COLO668 (cell line): ENCODE measurements around the gene COL2A1.

ENCODE experiments used
- DNase-seq: peaks from one replicate; lab custom pipeline; 2025; ENCODE audit not compliant: unreplicated experiment; lab: John Stamatoyannopoulos, UW

Gene COL2A1

DNA sequence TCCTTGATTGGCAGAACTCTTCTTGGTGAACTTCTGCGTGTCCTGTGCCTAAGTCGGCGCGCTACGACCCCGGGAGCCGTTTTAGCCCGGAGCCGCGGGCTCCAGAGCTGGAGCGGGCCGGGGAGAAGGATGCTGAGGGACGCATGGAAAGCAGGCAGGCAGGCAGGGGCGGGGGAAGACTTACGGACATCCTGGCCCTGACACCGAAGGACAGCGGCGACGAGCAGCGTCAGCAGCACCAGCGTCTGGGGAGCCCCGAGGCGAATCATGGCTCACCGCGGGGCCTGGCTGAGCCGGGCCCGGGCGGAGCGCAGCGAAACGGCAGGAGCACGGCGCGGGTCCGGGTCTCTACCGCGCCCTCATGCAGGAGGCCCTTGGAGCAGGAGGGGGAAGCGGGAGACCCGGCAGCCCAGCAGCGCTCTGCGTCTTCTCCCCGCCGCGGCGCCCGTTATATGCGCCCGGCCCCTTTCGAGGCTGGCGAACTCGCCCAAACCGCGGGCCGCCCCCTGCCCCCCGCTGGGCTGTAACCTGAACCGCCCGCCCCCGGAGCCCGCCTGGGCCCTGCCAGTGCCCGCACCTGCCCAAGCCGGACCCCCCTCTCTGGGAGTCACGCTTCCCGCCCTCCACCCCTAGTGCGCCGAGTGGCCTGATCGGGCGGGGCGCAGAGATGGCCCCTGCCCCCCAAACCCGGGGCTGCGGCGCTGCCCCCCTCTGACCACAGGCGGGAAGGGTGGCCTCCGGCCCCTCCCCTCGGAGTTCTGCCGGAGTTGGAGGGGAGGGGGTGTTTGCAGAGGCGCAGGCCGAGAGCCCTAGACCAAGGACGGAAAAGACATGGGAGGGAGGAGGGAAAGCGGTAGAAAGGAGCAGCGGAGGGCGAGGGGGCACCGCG is at the start of gene COL2A1:
Gene COL2A1 (minus strand): TSS at position 424 of the 889 bp plus-strand sequence. CDS start 155 bp downstream, at position 269.
- peak; percentile 30 for DNase-seq

DNA sequence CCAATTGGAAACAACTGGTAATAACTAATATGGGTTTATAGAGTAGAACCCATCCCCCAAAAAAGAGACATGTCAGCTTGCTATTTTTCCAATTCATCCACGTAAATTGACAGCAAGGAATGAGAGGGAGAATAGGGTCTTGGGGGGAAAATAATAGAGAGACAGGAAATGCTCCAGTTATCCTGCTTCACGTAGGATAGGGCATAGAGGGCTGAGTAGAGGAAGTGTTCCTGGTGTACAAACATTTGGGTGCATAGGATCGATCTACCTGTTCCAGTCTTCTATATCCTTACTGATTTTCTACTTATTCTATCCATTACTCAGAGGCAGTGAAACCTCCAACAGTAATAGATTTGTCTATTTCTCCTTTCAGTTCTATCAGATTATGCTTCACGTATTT is 49.6 kb upstream of the COL2A1 start:
- no peak for DNase-seq

DNA sequence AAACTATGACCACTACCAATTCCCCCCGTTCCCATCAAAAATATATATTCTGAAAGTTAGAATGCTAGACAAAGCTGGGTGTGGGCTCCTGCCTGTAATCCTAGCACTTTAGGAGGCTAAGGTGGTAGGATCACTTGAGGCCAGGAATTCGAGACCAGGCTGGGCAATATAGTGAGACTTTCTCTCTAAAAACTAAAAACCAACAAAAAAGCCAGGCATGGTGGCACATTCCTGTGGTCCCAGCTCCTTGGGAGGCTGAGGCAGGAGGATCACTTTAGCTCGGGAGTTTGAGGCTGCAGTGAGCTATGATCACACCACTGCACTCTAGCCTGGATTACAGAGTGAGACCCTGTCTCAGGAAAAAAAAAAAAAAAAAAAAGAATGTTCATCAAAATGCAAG is 48.8 kb upstream of the COL2A1 start:
- no peak for DNase-seq

DNA sequence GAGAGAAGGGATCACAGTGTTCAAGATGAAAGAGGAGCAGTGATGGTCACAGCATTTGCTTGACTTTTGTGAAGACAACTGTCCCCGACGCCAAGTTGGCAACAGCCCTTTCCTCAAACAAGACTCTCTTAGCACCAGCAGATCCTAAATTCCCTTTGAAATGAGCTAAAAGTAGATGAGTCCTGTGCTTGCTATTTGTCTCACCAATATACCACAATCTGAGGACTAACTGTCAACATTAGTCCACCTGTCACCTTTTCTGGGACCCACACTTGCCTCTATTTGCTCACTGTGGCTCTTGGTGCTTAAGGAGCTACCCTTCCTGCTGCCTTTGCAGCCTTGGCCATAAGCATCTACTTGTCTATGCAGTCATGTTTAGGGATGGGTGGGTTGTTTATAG is 47.4 kb upstream of the COL2A1 start:
- DNase-seq = no peak

DNA sequence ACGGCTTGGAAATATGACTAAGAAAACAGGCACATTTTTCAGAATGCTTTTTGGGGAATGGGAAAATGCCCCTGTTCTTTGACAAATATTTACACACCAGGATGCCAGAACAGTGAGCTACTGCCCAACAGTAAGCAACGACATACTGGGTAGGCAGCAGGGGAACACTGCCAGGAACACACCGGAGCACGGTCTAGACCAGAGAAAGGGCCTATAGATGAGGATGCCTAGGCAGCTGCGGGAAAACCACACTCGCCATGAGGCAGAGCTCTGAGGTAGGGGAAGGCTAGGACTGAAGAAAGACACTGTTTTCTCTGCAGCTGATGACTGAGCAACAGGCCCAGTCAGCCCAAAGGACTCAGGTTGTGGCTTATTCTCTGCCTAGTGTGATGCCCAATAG is 45.9 kb upstream of the COL2A1 start:
- no peak for DNase-seq

DNA sequence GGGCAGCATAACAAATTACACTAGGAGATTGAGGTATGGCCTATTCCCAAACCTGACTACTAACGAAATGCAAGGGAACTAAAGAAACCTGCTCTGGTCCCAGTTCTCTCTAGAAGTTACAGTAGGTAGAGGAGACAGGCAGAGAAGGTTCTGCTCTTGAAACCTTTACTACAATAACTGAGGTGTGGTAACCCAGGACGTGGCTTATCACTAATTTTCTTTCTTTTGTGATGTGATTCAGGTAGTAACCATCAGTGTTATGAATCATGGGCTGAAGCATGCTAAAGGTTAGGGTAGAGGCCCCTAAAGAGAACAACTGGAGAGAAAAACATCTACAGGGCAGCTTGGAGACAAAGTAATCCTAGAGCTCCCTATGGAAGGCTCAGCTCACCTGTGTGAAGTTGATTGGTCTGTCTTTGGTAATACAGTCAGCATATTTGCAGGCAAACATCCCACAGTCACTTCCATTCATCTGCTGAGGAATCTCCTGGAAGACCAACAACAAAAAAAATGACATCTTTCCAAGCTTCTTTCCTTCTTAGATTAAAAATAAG is 41.8 kb upstream of the COL2A1 start:
- DNase-seq = no peak

DNA sequence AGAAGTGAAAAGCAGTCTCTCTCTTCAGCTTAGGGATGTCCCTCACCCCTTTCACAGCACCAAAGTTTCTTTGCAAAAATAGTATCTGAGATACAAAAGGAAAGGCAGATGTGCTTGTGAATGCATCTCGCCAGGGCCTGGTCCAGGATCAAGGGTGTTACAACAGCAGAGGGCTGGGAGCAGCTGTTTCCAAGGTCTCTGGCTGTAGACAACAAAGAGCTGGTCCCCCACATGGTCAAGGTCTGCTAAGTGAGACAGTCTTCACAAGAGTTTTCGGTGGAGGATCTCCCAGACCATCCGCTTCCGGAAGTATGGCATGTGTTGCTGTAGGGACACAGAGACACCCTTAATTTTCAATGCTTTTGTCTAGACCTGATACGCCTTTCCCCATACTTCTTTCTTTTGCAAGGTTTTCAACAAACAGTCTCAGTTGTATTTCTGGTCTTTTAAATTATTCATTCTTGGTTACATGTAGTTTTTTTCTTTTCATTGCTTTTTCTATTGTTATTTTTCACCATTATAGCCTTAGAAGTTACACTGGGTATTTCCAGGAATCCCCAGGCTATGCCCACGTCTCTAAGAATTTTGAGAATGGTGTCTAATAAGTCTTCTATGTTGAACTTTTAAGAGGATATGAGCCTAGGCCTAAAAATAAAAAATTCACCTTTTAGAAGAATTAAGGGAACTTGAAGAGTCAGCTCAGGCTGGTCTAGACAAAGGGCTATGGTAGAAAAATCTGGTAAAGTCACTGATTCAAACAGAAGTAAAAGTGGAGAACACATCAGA is 41.0 kb upstream of the COL2A1 start:
- no peak for DNase-seq

DNA sequence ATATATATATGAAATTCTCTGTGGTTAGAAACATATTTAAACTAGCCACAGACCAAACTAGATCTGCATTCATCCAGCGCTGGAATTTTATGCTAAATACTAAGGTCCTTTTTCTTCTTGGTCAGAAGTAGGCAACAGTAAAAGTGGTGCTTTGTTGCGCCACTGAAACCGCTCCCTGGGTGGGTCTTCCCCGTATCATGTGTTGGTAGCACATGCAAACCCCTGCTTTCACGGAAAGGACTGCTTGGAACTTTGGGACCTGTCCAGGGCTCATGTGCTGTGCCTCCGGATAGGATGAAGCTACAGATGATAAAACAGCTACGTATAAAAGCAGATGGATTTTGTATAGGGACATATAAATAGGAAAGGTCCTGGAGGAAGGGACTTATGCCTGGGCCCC is 40.1 kb upstream of the COL2A1 start:
- no peak for DNase-seq

DNA sequence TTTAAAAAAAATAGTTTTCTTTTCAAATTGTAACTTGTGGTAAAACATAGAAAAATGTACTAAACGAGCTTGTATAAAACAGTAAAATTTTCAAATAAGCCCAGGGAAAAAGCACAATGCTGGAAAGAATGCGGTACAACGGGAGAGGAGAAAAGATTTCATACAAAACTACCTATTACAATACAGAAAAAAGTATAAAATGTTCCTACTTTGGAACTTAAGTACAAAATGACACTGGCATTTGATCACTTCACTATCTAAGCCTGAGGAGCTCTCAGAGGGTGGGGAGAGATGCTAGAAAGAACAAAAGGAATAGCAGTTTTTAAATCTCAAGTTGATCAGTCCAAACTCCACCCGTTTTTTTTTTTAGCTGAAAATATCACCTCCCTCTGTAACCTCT is 39.5 kb upstream of the COL2A1 start:
- DNase-seq = no peak

DNA sequence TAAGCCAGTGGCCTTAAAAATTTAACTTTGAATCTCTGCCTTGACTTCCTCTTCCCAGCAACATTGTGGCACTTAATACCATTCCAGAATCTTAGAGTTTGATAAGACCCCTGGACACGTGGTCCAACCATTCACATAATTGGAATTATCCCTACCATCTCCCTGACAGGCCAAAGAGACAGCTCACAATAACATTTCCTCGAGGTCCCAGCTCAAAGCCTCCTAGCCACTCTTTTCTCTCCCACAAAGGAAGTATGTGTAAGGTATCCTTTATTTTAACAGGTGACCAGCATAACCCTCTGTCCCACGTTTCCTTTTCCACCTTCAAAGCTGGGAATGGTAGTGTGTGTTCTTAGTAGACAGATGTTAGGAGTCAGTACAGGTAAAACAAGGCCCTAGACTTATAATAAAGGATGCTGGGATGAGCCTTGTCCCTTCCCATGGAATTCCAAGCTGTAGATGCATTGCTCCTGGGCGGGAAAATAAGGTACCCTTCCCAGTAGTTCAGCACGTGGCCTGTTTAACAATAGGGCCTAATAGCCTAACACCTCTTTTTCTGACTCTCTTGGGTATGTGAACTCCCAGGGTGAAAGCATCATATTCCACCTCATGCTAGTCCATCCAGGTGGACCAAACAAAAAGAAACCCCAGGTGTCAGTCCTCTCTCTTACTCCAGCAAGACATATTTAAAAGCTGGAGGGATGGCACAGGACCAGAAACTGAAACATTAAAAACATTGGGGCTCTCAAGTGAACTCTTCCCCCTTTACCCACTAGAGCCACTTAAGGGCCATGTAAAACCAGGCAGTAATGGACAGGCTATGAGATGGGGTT is 37.5 kb upstream of the COL2A1 start:
- DNase-seq = no peak

DNA sequence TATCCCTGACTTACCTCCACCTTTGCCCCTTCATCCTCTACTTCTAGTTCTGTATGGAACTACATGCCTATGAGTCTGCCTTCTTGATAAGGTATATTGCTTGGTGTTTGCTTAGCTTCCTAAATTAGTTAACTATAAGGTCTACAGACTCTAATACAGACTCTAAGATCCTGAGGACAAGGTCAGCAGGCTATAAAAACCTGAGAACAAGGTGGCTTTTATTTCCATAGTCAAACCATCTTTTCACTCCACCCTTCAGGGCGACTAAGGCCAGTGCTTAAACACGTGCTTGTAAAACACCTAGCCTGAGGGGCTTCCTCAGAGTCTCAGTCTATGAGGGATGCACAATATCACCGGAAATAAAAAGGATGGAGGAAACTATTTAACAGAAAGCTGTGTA is 36.1 kb upstream of the COL2A1 start:
- no peak for DNase-seq

DNA sequence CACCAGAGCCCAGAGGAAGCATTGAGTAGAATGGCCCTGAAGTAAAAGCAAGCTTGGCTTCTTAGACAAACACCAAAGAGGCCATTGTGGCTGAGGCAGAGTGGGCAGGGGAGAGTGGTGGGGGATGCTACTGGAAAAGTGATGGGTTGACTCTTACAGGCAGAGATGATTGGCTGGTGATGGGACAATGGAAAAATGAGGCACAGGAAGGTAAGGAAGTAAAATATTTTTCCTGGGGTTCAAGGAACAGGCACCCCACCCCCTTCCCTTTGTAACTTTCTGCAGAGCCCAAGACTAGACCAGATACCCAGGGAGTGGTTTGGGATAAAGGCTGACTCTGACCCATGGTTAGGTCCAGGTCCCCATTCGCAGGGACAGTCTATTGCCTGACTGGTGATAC is 34.9 kb upstream of the COL2A1 start:
- DNase-seq = no peak

DNA sequence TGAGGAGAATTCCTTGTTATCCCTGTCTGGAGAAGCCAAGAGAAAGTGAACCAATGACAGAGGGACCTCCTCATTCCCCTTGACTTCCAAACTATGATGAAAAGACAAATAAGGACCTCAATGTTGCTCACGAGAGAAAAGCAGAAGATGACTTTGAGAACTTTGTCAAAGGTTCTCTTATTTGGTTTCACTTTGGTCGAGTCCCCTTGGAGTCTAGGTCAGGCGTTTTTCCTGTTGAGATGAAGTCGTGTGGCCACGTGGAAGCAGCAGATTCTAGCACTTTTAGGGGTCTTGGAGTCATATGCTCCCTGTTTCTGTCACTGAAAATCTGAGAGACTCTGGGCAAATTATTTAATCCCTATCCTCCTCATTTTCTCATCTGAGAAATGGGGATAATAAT is 33.8 kb upstream of the COL2A1 start:
- DNase-seq = no peak

DNA sequence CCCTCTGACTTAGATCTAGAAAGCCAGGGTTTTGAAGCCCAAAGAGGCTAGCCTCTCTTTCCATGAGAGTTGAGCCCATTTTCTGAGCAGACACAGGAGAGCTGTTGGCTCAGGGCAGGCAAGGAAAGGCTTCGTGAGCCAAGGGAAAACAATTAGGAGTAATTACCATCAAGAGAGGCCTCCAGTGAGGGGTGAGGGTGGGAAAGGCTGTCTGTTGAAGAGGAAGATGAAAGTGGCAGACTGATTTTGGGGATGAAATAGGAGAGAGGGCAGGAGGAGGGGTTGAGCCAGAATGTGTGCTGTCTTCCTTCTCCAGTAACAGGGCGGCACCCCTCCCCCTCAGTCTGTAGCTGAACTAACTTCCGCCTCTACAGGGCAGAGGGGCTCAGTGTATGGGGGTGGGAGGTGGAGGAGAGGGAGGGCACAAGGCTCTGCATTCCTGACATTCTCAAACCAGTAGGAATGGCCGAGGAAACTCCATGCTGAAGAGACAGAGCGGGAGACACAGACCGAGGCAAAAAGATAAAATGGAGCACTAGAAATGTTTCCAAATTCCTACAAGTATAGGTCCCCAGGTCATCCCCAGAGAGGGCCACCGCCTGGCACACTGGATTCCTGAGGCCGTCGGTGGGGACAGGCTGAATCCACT is 33.1 kb upstream of the COL2A1 start:
- no peak for DNase-seq

DNA sequence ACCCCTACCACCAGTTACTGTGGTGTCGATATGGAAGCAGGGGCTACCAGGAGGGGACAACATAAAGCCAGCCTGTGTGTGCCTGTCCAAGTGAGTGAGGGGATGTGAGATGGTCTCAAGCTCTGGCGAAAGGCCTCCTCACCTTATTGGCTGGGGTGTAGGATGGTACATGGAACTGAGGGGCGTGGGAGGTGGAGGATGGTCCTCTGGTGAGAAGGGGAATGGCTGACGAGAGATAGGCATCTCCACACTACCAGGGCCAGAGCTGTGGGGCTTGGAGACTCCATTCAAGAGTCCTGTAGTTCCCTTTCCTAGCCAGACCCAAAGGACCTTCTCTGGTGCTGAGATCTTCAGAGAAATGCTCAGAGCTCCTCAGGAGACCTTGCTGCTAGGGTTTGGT is 32.5 kb upstream of the COL2A1 start:
- no peak for DNase-seq

DNA sequence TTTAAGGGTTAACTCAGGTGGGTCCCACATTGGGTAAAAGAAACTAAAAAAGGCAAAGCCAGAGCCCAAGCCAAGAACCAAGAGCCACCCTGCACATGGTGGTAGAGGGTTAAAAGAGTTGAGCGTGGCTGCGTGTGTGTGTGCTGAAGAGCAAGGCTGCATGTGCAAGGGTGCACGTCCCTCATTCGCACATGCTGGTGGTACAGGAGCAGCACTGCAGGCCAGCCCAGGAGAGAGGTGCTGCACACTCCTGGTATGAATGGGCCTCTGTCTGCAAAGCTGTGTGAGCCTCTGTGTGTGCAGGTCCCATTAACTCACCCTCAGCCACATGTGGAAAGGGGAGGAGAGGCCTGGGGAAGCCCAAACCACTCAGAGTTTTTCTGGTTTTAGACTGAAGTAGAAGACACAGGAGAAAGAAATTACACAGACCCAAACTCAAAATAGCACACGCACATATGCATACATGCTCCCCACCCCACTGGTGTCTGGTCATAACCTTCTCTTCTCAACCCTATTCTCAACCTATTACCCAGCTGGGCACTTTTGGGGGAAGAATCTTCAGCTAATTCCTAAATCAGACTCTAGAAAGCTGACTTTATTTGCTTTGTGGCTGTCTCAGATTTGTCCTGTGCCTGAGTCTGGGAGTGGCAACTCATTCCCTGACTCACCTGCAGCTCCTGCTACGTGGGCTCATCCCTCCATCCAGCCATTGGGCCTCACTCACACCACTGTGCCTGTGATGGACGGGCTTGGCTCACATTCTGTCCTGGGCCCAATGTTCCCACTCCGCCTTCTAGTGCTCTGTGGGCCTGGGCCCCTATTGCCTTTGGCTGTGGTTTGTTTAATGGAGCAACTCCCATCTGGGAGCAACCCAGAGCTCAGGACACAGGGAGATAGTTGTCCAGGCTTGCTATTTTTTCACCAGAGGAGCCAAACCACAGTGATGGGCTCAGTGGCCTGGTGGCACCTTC is 30.8 kb upstream of the COL2A1 start:
- no peak for DNase-seq

DNA sequence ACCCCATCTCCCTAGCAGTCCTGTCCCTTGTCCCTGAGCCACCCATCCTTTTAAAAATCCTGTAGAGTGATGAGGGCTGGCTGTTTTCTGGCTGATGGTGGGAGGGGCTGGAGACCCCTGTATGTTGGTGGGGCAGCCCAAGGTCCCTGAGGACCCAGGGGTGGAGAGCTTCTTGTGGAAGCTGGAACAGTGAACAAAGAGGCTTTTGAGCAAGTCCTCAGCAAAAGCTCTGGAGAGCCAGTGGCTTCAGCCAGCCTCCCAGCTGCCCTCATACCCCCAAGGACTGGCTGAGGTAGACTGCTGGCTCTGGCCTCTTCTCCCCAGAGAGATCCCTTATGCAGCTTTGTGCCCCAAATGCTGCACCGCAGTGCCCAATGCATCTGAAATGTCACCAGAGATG is 29.2 kb upstream of the COL2A1 start:
- DNase-seq = no peak

DNA sequence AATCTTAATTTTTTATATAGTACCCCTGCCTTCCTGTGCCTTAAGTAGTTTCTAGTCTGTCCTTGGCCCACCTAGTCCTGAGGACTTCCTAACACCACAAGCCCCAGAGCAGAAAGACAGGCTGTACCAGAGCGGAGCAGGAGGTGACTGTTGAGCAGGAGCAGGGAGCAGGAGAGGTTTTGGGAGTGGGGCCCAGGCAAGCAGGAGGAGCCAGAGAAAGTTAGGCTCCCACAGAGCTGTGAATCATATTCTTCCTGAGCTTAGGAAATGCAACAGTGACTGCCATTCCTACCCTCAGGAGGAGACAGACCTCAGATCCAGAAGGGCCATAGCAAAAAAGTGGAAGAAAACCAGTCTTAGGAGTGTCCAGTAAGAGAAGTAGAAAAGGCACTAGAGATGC is 28.3 kb upstream of the COL2A1 start:
- DNase-seq = no peak

DNA sequence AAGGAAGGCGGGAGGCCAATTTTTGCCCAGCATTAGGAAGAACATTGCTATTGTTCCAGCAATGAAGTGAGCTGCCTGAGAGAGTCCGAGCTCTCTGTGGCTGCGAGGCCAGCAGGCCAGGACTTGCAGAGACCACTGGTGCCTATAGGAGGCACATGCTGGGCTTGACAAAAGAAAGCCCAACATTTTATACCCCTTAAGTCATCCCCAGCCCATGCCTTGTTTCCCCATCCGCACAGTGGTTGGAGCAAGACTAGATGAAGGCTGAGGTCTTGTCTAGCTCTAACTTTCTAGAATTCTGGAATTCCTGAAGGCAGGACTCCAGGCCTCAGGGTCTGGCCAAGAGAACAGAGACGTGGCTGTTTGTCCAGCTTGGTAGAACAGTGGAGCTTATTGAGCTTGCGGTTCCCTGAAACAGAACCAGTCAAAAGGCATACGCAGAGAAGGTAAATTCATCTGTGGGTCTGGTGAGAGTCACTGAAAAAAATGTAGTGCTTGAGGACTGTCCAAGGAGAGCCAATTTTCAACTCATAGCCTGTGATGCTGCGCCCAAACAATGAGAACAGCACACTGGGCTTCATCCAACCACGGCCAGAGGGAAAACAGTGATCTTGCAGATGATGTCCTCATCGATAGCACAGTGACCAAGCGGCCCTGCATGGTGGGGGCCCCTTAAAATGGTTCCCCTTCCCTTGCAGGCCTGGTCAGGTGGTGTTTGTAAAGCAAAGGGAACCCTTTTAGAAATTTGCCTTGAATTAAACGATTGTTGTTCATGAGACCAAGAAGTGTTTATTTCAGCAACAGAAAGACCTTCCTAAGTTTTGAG is 27.1 kb upstream of the COL2A1 start:
- no peak for DNase-seq
